ENCODE results near the gene DGCR2.

DNA sequence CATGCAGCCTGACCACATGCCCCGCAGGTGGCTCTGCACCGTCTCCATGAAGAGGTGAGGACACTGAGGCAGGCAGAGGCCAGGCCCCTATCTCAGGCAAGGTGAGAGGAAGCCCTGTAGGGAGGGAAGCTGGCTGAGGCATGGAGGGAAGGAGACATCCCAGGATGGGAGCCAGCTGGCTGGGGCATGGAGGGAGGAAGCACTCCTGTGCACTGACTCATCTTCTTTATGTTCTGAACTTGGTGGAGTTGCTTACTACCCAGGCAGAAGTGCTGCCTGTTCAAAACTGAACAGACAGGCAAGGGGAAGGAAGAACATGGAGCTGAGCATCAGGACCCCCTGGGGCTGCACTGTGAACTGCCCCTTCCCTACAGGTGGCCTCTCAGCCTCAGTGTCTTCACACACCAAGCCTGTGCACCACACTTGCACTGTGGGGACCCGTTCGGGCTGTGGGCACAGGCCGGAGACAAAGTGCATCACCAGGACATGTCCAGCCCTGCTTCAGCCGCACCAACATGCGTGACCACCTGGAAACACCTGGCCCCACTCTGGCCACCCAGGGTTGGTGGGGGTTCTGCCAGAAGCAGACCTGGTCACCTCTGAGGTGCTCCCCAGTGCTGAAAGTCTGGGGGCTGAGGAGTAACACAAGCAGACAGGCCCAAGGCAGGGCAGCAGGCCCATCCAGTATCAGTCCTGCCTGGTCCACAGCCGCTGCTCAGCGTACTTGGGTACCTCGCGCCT is 55.5 kb downstream of the DGCR2 start:
- TF ChIP-seq, protein P1, sequence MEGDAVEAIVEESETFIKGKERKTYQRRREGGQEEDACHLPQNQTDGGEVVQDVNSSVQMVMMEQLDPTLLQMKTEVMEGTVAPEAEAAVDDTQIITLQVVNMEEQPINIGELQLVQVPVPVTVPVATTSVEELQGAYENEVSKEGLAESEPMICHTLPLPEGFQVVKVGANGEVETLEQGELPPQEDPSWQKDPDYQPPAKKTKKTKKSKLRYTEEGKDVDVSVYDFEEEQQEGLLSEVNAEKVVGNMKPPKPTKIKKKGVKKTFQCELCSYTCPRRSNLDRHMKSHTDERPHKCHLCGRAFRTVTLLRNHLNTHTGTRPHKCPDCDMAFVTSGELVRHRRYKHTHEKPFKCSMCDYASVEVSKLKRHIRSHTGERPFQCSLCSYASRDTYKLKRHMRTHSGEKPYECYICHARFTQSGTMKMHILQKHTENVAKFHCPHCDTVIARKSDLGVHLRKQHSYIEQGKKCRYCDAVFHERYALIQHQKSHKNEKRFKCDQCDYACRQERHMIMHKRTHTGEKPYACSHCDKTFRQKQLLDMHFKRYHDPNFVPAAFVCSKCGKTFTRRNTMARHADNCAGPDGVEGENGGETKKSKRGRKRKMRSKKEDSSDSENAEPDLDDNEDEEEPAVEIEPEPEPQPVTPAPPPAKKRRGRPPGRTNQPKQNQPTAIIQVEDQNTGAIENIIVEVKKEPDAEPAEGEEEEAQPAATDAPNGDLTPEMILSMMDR (conservative IDR thresholded peaks at IDR 0.05 in 1 of 2, IDR thresholded peaks at IDR 0.05 in 1 of 2; ENCODE audit: low read depth in 1 of 2, low read length in 2 of 2) = no peak
- TF ChIP-seq EZH2 (IDR thresholded peaks at IDR 0.05; ENCODE audit: low read length, missing control alignments) = no peak
